Naive B cell (primary cell): ENCODE data around the gene WNT1. TPM values are rescaled to one million over a fixed set of nuclear protein-coding genes. Genes with fewer than 3 reads are reported as not detected.

Experiments used
- ATAC-seq, 2 donors: fragments of 150-1000 bp; cut with Tn5 transposase; 2 replicates each; pipeline ENCODE4 v1.10.0; 2021; ENCODE audit warnings: low read depth in 2 of 2, mild to moderate bottlenecking in 2 of 2, moderate library complexity in 2 of 2
- DNase-seq: peaks from one replicate; pipeline ENCODE4 v3.0.0; 2022
- H3K27ac Mint-ChIP-seq, 6 donors: one replicate each; pipeline ENCODE4 v1.8.0; 2020 to 2022; ENCODE audit warnings: mild to moderate bottlenecking in 6 of 6, mixed read lengths in 6 of 6, moderate library complexity in 5 of 6, inconsistent platforms in 2 of 6
- H3K27me3 Mint-ChIP-seq, 3 donors: one replicate each; pipeline ENCODE4 v1.8.0; 2021 to 2022; ENCODE audit warnings: mixed read lengths in 3 of 3, mild to moderate bottlenecking in 1 of 3
- H3K36me3 Mint-ChIP-seq, 2 donors: one replicate each; pipeline ENCODE4 v1.8.0; 2020 to 2022; ENCODE audit warnings: mixed read lengths in 2 of 2, inconsistent platforms in 1 of 2, mild to moderate bottlenecking in 1 of 2
- H3K4me1 Mint-ChIP-seq, 3 donors: one replicate each; pipeline ENCODE4 v1.8.0; 2020 to 2022; ENCODE audit warnings: mixed read lengths in 3 of 3, inconsistent platforms in 1 of 3, mild to moderate bottlenecking in 1 of 3, moderate library complexity in 1 of 3
- H3K4me3 Mint-ChIP-seq, 8 donors: one replicate each; pipeline ENCODE4 v1.8.0; 2020 to 2022; ENCODE audit warnings: mild to moderate bottlenecking in 8 of 8, mixed read lengths in 8 of 8, moderate library complexity in 8 of 8, inconsistent platforms in 2 of 8
- H3K9me3 Mint-ChIP-seq, 7 donors: one replicate each; pipeline ENCODE4 v1.8.0; 2020 to 2022; ENCODE audit warnings: mixed read lengths in 7 of 7, mild to moderate bottlenecking in 5 of 7, inconsistent platforms in 2 of 7, moderate library complexity in 1 of 7
- polyA plus RNA-seq, 6 donors: library from polyadenylated mRNA; unstranded; fragments of 300-500 nt; fragmentation: Illumina TruSeq; gene quantifications; one replicate each; pipeline ENCODE4 v1.2.3, GENCODE V29; 2021; ENCODE audit warnings: low read depth in 6 of 6

The WNT1 gene
- polyA plus RNA-seq, 6 donors from 2014 or later = 0.23 TPM; not detected in 5

- peaks cover 27 to 52% (median 37%) of the 10 kb centered on the region in 3 donors for H3K4me1 Mint-ChIP-seq
- H3K27ac Mint-ChIP-seq = peak overlapping the region in 3 of 6 donors; percentile 44 to 58 (median 49)
- ATAC-seq (no peak), DNase-seq (no peak)
- no peaks in the 10 kb centered on the region for H3K36me3 Mint-ChIP-seq
- no peaks in the 10 kb centered on the region for H3K9me3 Mint-ChIP-seq
- H3K4me3 Mint-ChIP-seq = peak overlapping the region in 4 of 8 donors; percentile 16 to 75 (median 50)
- H3K27me3 Mint-ChIP-seq = peaks cover 25 to 42% (median 31%) of the 10 kb centered on the region in 3 donors
Measured at GRCh38 chr12:48968467-48968866, 9.7 kb upstream of the WNT1 start.

- H3K4me1 Mint-ChIP-seq = peaks cover 27 to 57% (median 37%) of the 10 kb centered on the region in 3 donors
- no peaks in the 10 kb centered on the region for H3K9me3 Mint-ChIP-seq
- peak overlapping the region in 6 of 8 donors; percentile 25 to 78 (median 50) for H3K4me3 Mint-ChIP-seq
- H3K27ac Mint-ChIP-seq = peak overlapping the region in 3 of 6 donors; percentile 38 to 70 (median 58)
- DNase-seq (no peak), ATAC-seq (peak; percentile 25 to 30)
- no peaks in the 10 kb centered on the region for H3K36me3 Mint-ChIP-seq
- peaks cover 26 to 50% (median 39%) of the 10 kb centered on the region in 3 donors for H3K27me3 Mint-ChIP-seq
Measured at GRCh38 chr12:48969160-48969771, 8.9 kb upstream of the WNT1 start.

GRCh38 chr12:48969833-48970701 is 8.1 kb upstream of the WNT1 start:
- Mint-ChIP-seq H3K36me3 (no peaks in the 10 kb centered on the region), H3K4me1 (peaks cover 27 to 57% (median 37%) of the 10 kb centered on the region in 3 donors), H3K4me3 (peak overlapping the region in 7 of 8 donors; percentile 56 to 90 (median 75)), H3K27ac (peak overlapping the region in 2 of 6 donors; percentile 41 to 70), H3K27me3 (peaks cover 32 to 58% (median 47%) of the 10 kb centered on the region in 3 donors), H3K9me3 (no peaks in the 10 kb centered on the region)
- peak; percentile 42 for DNase-seq
- peak; percentile 75 to 77 for ATAC-seq

GRCh38 chr12:48970702-48971334 is 7.3 kb upstream of the WNT1 start:
- DNase-seq (no peak), ATAC-seq (no peak)
- H3K27me3 Mint-ChIP-seq = peaks cover 39 to 60% (median 55%) of the 10 kb centered on the region in 3 donors
- peaks cover 27 to 52% (median 37%) of the 10 kb centered on the region in 3 donors for H3K4me1 Mint-ChIP-seq
- H3K4me3 Mint-ChIP-seq = peak overlapping the region in 7 of 8 donors; percentile 57 to 90 (median 78)
- no peaks in the 10 kb centered on the region for H3K9me3 Mint-ChIP-seq
- no peaks in the 10 kb centered on the region for H3K36me3 Mint-ChIP-seq
- peak overlapping the region in 3 of 6 donors; percentile 24 to 81 (median 54) for H3K27ac Mint-ChIP-seq

GRCh38 chr12:48972213-48972951 is 5.7 kb upstream of the WNT1 start:
- no peak overlapping the region for H3K27ac Mint-ChIP-seq
- ATAC-seq (no peak), DNase-seq (no peak)
- peaks cover 54 to 74% (median 70%) of the 10 kb centered on the region in 3 donors for H3K27me3 Mint-ChIP-seq
- no peaks in the 10 kb centered on the region for H3K36me3 Mint-ChIP-seq
- no peaks in the 10 kb centered on the region for H3K9me3 Mint-ChIP-seq
- H3K4me3 Mint-ChIP-seq = peak overlapping the region in 5 of 8 donors; percentile 15 to 83 (median 60)
- H3K4me1 Mint-ChIP-seq = peaks cover 26 to 49% (median 40%) of the 10 kb centered on the region in 3 donors

GRCh38 chr12:48972952-48973483 is 5.1 kb upstream of the WNT1 start:
- peaks cover 33 to 56% (median 45%) of the 10 kb centered on the region in 3 donors for H3K4me1 Mint-ChIP-seq
- H3K4me3 Mint-ChIP-seq = no peak overlapping the region
- DNase-seq (no peak), ATAC-seq (no peak)
- no peak overlapping the region for H3K27ac Mint-ChIP-seq
- H3K36me3 Mint-ChIP-seq = no peaks in the 10 kb centered on the region
- H3K9me3 Mint-ChIP-seq = no peaks in the 10 kb centered on the region
- peaks cover 59 to 81% (median 77%) of the 10 kb centered on the region in 3 donors for H3K27me3 Mint-ChIP-seq

GRCh38 chr12:48973531-48973930 is 4.6 kb upstream of the WNT1 start:
- Mint-ChIP-seq H3K27ac (no peak overlapping the region), H3K4me3 (no peak overlapping the region), H3K27me3 (peaks cover 59 to 82% (median 78%) of the 10 kb centered on the region in 3 donors), H3K36me3 (peaks cover 0 to under 1% of the 10 kb centered on the region in 2 donors), H3K4me1 (peaks cover 33 to 58% (median 43%) of the 10 kb centered on the region in 3 donors), H3K9me3 (no peaks in the 10 kb centered on the region)
- DNase-seq (no peak), ATAC-seq (no peak)

GRCh38 chr12:48973941-48974673 is 4.0 kb upstream of the WNT1 start:
- Mint-ChIP-seq H3K4me3 (peak overlapping the region in 1 of 8 donors; percentile 1), H3K27me3 (peaks cover 59 to 88% (median 84%) of the 10 kb centered on the region in 3 donors), H3K9me3 (no peaks in the 10 kb centered on the region), H3K27ac (no peak overlapping the region), H3K4me1 (peaks cover 35 to 59% (median 45%) of the 10 kb centered on the region in 3 donors), H3K36me3 (peaks cover 0 to 6% of the 10 kb centered on the region in 2 donors)
- ATAC-seq = no peak
- no peak for DNase-seq

GRCh38 chr12:48977290-48978281 is 536 bp upstream of the WNT1 start:
- Mint-ChIP-seq H3K4me3 (peak overlapping the region; percentile 16 to 89 (median 76)), H3K9me3 (no peaks in the 10 kb centered on the region), H3K4me1 (peaks cover 47 to 58% (median 48%) of the 10 kb centered on the region in 3 donors), H3K36me3 (peaks cover 0 to 15% of the 10 kb centered on the region in 2 donors), H3K27me3 (peaks cover 59 to 88% (median 85%) of the 10 kb centered on the region in 3 donors), H3K27ac (peak overlapping the region; percentile 80 to 93 (median 86))
- peak; percentile 70 to 74 for ATAC-seq
- peak; percentile 84 for DNase-seq

- H3K27me3 Mint-ChIP-seq = peaks cover 58 to 82% (median 78%) of the 10 kb centered on the region in 3 donors
- H3K36me3 Mint-ChIP-seq = peaks cover 0 to 15% of the 10 kb centered on the region in 2 donors
- no peak for ATAC-seq
Measured at GRCh38 chr12:48978741-48979601, 849 bp downstream of the WNT1 start.

More at GRCh38 chr12:48978741-48979601, 849 bp downstream of the WNT1 start:
- Mint-ChIP-seq H3K27ac (peak overlapping the region in 5 of 6 donors; percentile 35 to 90 (median 69)), H3K4me3 (peak overlapping the region; percentile 84 to 94 (median 92)), H3K4me1 (peaks cover 46 to 48% (median 47%) of the 10 kb centered on the region in 3 donors), H3K9me3 (no peaks in the 10 kb centered on the region)
- DNase-seq = no peak
